Fibroblast of villous mesenchyme (primary cell): ENCODE results near the gene CTDSPL. TPM values are rescaled to one million over a fixed set of nuclear protein-coding genes. Genes with fewer than 3 reads are reported as not detected.

ENCODE experiments used
- DNase-seq: peaks from one replicate; pipeline ENCODE4 v3.0.0-alpha.2; 2010; ENCODE audit warnings: low read depth
- H3K4me3 ChIP-seq: 2 replicates; pipeline ENCODE4 v1.5.1; 2011; ENCODE audit warnings: low read depth, mild to moderate bottlenecking, low read length
- CTCF ChIP-seq: IDR thresholded peaks from 2 replicates; pipeline ENCODE4 v1.5.1; 2012; ENCODE audit warnings: low read depth, mild to moderate bottlenecking, low read length; ENCODE audit not compliant: insufficient read depth
- total RNA-seq: library from RNA; depleted of rRNA; stranded (reverse); fragments of >200 nt; gene quantifications from 2 replicates; pipeline ENCODE4 v1.2.3, GENCODE V29; 2012

CTDSPL gene
- total RNA-seq, 1 donor: 61.7 TPM

DNA sequence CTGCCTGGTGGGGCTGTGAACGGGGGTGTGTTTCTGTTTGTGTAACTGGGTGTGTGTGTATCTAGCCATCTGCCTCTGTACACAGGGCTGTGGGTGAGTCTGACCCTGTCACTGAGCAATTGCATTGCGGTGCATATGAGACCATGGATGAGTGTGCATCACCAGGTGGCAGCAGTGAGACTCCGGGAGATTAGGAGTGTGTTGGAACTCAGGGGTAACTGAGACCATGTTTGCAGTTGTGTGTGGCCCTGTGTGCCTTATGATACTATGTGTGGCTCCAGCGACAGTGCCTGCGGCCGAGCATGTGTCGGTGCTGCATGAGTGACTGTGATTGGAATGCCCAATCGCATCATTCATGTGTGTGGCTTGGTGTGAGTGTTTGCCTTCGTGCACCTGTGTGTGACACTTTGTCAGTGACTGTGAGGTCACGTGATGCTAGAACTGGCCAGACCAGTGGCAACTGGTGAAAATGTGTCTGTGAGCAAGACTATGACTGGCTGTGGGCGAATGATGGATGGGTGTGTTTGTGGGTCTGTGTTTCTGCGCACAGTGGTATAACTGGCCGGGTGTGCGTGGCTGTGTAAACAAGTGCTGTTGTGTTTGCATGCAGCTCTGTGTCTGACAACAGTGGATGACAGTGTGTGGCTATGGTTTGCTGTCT is 142.9 kb downstream of the CTDSPL start:
- peak; percentile 51 for DNase-seq
- no peak overlapping the region for H3K4me3 ChIP-seq
- peak; percentile 72 for TF ChIP-seq CTCF

DNA sequence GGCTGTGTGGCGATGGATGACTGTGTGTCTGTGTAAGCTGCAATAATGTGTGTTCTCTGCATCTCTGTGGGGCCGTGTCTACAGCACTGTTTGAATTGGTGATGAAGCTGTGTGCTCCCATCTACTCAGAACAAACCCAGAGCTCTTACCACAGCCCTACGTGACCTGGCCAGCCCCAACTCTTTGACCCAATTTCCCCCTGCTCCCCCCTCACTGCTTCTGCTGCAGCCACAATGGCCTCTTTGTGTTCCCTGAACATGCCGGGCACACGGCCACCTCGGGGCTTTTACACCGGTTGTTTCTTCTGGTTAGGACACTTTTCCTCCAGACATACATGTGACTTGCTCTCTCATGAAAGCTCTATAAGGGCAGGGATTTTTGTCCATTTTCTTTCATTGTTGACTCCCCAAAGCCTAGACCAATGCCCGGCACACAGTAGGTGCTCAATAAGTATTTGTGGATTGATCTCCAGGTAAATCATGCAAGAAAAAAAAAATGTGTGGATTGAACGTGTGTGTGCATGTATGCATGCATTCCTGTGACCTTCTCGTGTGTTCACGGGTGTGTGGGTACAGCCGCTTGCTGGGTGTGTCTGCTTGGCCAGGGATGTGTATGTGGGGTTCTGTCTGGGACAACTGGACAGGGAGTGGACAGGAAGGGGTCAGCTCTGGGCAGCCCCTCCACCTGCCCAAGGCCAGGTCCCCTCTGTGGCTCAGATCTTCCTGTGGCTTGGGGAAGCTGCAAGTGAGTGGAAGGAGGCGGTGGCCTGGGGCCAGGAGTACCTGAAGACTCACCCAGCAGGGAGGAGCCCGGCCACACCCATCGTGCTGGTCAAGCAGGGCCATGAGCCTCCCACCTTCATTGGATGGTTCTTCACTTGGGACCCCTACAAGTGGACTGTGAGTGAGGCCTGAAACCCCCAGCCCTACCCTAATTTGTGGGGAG is 143.7 kb downstream of the CTDSPL start:
- no peak for DNase-seq
- TF ChIP-seq CTCF: no peak
- no peak overlapping the region for H3K4me3 ChIP-seq

GRCh38 chr3:38006031-38006430 is 144.4 kb downstream of the CTDSPL start:
- H3K4me3 ChIP-seq: no peak overlapping the region

GRCh38 chr3:38006445-38006995 is 144.8 kb downstream of the CTDSPL start:
- DNase-seq: no peak
- no peak for TF ChIP-seq CTCF
- no peak overlapping the region for H3K4me3 ChIP-seq

More at GRCh38 chr3:38006031-38006430, 144.4 kb downstream of the CTDSPL start:
- TF ChIP-seq CTCF: no peak
- DNase-seq: no peak

DNA sequence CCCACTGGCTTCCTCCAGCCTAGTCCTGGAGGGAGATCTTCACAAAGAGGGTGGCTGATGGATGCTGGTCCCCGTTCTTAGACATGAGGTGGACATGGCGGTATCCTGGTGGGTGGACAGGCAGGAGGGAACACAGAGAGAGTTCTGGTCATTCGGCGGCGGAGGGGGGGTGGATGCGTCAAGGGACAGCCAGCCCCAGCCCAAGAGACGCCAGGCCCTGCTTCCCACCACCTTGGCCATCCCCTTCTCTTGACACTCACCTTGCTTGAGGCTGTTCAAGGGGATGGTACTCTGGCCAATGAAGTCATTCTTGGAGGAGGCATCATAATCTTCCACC is 146.0 kb downstream of the CTDSPL start:
- DNase-seq: no peak
- TF ChIP-seq CTCF: no peak
- no peak overlapping the region for H3K4me3 ChIP-seq

- H3K4me3 ChIP-seq: no peak overlapping the region
- no peak for TF ChIP-seq CTCF
- no peak for DNase-seq
Observed at GRCh38 chr3:38008191-38008701, 146.6 kb downstream of the CTDSPL start.
